Epithelial cell of esophagus (primary cell): ENCODE measurements around the gene FSTL1.

Source experiments
- DNase-seq: peaks from one replicate; pipeline ENCODE4 v3.0.0; 2010; ENCODE audit warnings: low read depth
- H3K4me3 ChIP-seq: 2 replicates; pipeline ENCODE4 v1.5.1; 2011; ENCODE audit warnings: mild to moderate bottlenecking, low read length, control low read depth
- CTCF ChIP-seq: IDR thresholded peaks from 2 replicates; pipeline ENCODE4 v1.5.1; 2011; ENCODE audit warnings: low read depth, mild to moderate bottlenecking, low read length, control low read depth, inconsistent platforms; ENCODE audit not compliant: insufficient read depth; ENCODE audit errors: missing control alignments

Gene FSTL1

GRCh38 chr3:120355486-120355885 lies 95.3 kb downstream of the FSTL1 start:
- no peak for DNase-seq
- no peak for TF ChIP-seq CTCF
- no peak overlapping the region for H3K4me3 ChIP-seq

- no peak for TF ChIP-seq CTCF
- no peak for DNase-seq
- no peak overlapping the region for H3K4me3 ChIP-seq
These were observed 97.3 kb downstream of the FSTL1 start for GRCh38 chr3:120353463-120353862.

- DNase-seq = no peak
- H3K4me3 ChIP-seq = no peak overlapping the region
- no peak for TF ChIP-seq CTCF
These were observed 98.8 kb downstream of the FSTL1 start for GRCh38 chr3:120352017-120352416.

- H3K4me3 ChIP-seq = no peak overlapping the region
- TF ChIP-seq CTCF = no peak
- peak; percentile 57 for DNase-seq
These were observed 100.3 kb downstream of the FSTL1 start for GRCh38 chr3:120350401-120350941.

- no peak for DNase-seq
- H3K4me3 ChIP-seq = peak overlapping the region; percentile 77
- no peak for TF ChIP-seq CTCF
These were observed 101.0 kb downstream of the FSTL1 start for GRCh38 chr3:120349855-120350125.

GRCh38 chr3:120348991-120349854 lies 101.6 kb downstream of the FSTL1 start, which contains the start of gene LRRC58:
Gene LRRC58, minus strand, starts transcription at chr3:120349354. Its CDS starts 111 bp downstream, at chr3:120349243.
- peak within 1 kb of the TSS; percentile 77 for H3K4me3 ChIP-seq
- peak; percentile 10 for TF ChIP-seq CTCF
- DNase-seq = peak; percentile 95
